ENCODE measurements around the gene MTMR3. TPM values are rescaled to one million over a fixed set of nuclear protein-coding genes. Genes with fewer than 3 reads are reported as not detected.

MTMR3 gene
- total and polyA plus RNA-seq, 11 donors, result 9.6 to 44.8 (median 34.6) TPM

DNA sequence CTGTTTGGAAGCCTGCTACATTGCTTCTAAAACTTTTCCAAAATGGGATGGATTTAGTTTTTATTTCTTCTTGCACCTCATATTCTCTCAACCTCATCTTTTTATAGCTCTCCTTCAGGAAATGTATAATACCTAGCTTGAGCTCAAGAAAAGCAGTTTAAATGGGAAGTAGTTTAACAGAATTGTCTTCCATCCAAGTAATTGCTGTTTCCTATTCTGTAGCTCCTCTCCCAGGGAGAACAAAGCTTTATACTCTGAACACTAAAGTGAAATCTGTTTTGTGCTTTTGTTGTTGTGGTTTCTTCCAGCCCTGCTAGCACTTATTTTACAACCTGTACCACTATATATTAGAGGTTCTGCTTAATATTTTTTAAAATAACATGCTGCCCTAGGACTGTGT, 114.1 kb downstream of the MTMR3 start:
- no peak for ATAC-seq
- Histone ChIP-seq H3K27ac (no peak overlapping the region), H3K9me3 (no peaks in the 10 kb centered on the region), H3K4me1 (peaks cover 0 to 33% (median 12%) of the 10 kb centered on the region in 12 donors), H3K36me3 (peaks cover 0 to 59% (median 33%) of the 10 kb centered on the region in 9 donors), H3K4me3 (no peak overlapping the region), H3K27me3 (no peaks in the 10 kb centered on the region)
- intact Hi-C loops (cut with DNase I), result loop anchor here in 4 of 10 donors (5.0 to 10.0 kb wide), 3 partner anchors 112 to 170 kb away; partner anchors contain the start of gene MTMR3 (in 2 of the 4)
- TF ChIP-seq, protein P1, sequence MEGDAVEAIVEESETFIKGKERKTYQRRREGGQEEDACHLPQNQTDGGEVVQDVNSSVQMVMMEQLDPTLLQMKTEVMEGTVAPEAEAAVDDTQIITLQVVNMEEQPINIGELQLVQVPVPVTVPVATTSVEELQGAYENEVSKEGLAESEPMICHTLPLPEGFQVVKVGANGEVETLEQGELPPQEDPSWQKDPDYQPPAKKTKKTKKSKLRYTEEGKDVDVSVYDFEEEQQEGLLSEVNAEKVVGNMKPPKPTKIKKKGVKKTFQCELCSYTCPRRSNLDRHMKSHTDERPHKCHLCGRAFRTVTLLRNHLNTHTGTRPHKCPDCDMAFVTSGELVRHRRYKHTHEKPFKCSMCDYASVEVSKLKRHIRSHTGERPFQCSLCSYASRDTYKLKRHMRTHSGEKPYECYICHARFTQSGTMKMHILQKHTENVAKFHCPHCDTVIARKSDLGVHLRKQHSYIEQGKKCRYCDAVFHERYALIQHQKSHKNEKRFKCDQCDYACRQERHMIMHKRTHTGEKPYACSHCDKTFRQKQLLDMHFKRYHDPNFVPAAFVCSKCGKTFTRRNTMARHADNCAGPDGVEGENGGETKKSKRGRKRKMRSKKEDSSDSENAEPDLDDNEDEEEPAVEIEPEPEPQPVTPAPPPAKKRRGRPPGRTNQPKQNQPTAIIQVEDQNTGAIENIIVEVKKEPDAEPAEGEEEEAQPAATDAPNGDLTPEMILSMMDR (IDR thresholded peaks at IDR 0.05), result no peak
- no peak for TF ChIP-seq POLR2A (IDR thresholded peaks at IDR 0.05)
- DNase-seq, result no peak

GRCh38 chr22:29997516-29997915, 114.5 kb downstream of the MTMR3 start:
- 61 to 86% (median 80%) methylated on average over 2 of the region's 2 CpGs for WGBS, 4 donors
- peaks cover 0 to 59% (median 33%) of the 10 kb centered on the region in 9 donors for H3K36me3 ChIP-seq
- DNase-seq (no peak), ATAC-seq (no peak)
- intact Hi-C loops (cut with DNase I), result loop anchor here in 4 of 10 donors (5.0 to 10.0 kb wide), 3 partner anchors 113 to 170 kb away; partner anchors contain the start of gene MTMR3 (in 2 of the 4)
- H3K4me3 ChIP-seq, result no peak overlapping the region
- peaks cover 0 to 33% (median 12%) of the 10 kb centered on the region in 12 donors for H3K4me1 ChIP-seq
- H3K27me3 ChIP-seq, result no peaks in the 10 kb centered on the region
- H3K9me3 ChIP-seq, result no peaks in the 10 kb centered on the region
- no peak overlapping the region for H3K27ac ChIP-seq
- no peak for TF ChIP-seq POLR2A (IDR thresholded peaks at IDR 0.05)
- TF ChIP-seq, protein P1 (IDR thresholded peaks at IDR 0.05), result no peak

DNA sequence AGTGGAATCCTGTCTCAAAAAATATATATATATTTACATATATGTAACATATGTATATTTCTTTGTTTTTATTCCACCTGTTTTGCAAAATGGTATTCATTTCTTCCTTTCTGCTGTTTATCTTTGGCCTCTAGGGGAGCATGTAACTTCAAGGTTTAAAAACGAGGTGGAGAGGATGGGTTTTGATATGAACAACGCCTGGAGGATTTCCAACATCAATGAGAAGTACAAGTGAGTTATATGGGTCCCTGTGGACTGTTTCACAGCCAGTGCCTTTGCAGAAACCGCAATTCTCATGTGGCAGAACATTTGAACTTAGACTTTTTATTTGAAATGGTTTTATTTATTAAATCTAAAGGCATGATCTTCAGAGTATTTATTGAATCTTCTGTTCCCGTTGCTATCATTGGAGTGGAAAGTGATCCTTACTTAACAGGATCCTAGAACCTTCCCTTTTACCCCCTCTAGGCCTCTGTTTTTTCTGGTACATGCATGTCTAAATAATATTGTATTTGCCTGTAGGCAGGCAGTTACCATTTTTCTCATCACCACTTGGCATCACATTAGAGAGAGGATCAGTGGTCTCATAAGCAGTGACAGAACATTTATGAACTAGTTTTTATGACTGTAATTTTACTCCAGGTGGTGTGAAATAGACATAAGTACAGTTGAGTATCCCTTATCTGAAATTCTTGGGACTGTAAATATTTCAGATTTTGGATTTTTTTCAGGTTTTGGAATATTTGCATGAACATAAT, 115.8 kb downstream of the MTMR3 start:
- no peaks in the 10 kb centered on the region for H3K27me3 ChIP-seq
- TF ChIP-seq, protein P1 (IDR thresholded peaks at IDR 0.05), result peak in 4 of 12 donors; percentile 6 to 48 (median 18)
- no peak for TF ChIP-seq POLR2A (IDR thresholded peaks at IDR 0.05)
- H3K4me1 ChIP-seq, result peaks cover 0 to 33% (median 12%) of the 10 kb centered on the region in 12 donors
- WGBS, 4 donors, result 61 to 70% (median 62%) methylated on average over 4 of the region's 4 CpGs
- H3K9me3 ChIP-seq, result no peaks in the 10 kb centered on the region
- no peak overlapping the region for H3K4me3 ChIP-seq
- no peak overlapping the region for H3K27ac ChIP-seq
- intact Hi-C loops (cut with DNase I), result loop anchor here in 4 of 10 donors (5.0 to 10.0 kb wide), 3 partner anchors 114 to 172 kb away; partner anchors contain the start of gene MTMR3 (in 2 of the 4)
- ATAC-seq, result no peak
- peaks cover 0 to 60% (median 39%) of the 10 kb centered on the region in 9 donors for H3K36me3 ChIP-seq
- DNase-seq, result no peak

GRCh38 chr22:30000566-30000965, 117.6 kb downstream of the MTMR3 start:
- Histone ChIP-seq H3K36me3 (peaks cover 0 to 66% (median 40%) of the 10 kb centered on the region in 9 donors), H3K27me3 (no peaks in the 10 kb centered on the region), H3K27ac (no peak overlapping the region), H3K4me1 (peaks cover 0 to 38% (median 10%) of the 10 kb centered on the region in 12 donors), H3K4me3 (no peak overlapping the region), H3K9me3 (no peaks in the 10 kb centered on the region)
- intact Hi-C loops (cut with DNase I), result loop anchor here in 8 of 10 donors (5.0 to 10.0 kb wide), 9 partner anchors 116 to 376 kb away; partner anchors contain the start of genes ASCC2 (in 4 of the 8), UQCR10 (in 3 of the 8), ZMAT5 (in 3 of the 8) and MTMR3 (in 2 of the 8)
- DNase-seq, result no peak
- 90 to 98% (median 95%) methylated on average over 2 of the region's 2 CpGs for WGBS, 4 donors
- ATAC-seq, result no peak
- no peak for TF ChIP-seq POLR2A (IDR thresholded peaks at IDR 0.05)
- TF ChIP-seq, protein P1 (IDR thresholded peaks at IDR 0.05), result no peak
